ENCODE measurements around the gene GRPEL2. TPM values are rescaled to one million over a fixed set of nuclear protein-coding genes. Genes with fewer than 3 reads are reported as not detected.

The GRPEL2 gene
- total and polyA plus RNA-seq, 7 donors: 2.5 to 16.3 (median 8.8) TPM

DNA sequence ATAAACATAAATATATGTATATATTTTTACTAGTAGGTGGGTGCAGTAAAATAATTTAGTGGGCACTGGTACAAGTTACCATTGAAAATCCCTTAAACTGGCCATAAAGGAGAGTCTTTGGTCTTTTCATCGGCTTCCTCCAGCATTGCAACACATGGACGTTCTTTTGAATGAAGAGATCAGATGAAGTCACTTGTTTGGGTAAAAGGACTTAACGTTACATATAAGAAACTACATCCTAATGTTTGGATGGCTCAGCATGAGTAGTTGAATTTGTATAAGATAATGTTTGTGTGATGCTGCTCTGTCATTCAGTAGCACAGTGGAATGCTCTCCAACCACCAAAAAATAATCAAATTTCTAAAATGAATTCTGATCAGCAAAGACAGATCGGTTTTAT, 42.1 kb upstream of the GRPEL2 start:
- Histone ChIP-seq H3K27me3 (no peaks in the 10 kb centered on the region), H3K4me3 (no peak overlapping the region), H3K27ac (no peak overlapping the region), H3K4me1 (no peaks in the 10 kb centered on the region), H3K36me3 (no peaks in the 10 kb centered on the region), H3K9me3 (no peaks in the 10 kb centered on the region)
- intact Hi-C loops (cut with DNase I): no loop called here
- TF ChIP-seq, protein P1, sequence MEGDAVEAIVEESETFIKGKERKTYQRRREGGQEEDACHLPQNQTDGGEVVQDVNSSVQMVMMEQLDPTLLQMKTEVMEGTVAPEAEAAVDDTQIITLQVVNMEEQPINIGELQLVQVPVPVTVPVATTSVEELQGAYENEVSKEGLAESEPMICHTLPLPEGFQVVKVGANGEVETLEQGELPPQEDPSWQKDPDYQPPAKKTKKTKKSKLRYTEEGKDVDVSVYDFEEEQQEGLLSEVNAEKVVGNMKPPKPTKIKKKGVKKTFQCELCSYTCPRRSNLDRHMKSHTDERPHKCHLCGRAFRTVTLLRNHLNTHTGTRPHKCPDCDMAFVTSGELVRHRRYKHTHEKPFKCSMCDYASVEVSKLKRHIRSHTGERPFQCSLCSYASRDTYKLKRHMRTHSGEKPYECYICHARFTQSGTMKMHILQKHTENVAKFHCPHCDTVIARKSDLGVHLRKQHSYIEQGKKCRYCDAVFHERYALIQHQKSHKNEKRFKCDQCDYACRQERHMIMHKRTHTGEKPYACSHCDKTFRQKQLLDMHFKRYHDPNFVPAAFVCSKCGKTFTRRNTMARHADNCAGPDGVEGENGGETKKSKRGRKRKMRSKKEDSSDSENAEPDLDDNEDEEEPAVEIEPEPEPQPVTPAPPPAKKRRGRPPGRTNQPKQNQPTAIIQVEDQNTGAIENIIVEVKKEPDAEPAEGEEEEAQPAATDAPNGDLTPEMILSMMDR (IDR thresholded peaks at IDR 0.05): no peak
- TF ChIP-seq EP300 (IDR thresholded peaks at IDR 0.05) (no peak), POLR2AphosphoS5 (IDR thresholded peaks at IDR 0.05) (no peak), POLR2A (IDR thresholded peaks at IDR 0.05) (no peak)
- 80 to 89% methylated on average over 4 of the region's 4 CpGs for WGBS, 2 donors
- no peak for DNase-seq

GRCh38 chr5:149304195-149305078, 40.9 kb upstream of the GRPEL2 start:
- Histone ChIP-seq H3K27ac (peak overlapping the region in 1 of 4 donors; percentile 20), H3K27me3 (no peaks in the 10 kb centered on the region), H3K36me3 (no peaks in the 10 kb centered on the region), H3K4me1 (no peaks in the 10 kb centered on the region), H3K9me3 (no peaks in the 10 kb centered on the region), H3K4me3 (no peak overlapping the region)
- no peak for DNase-seq
- intact Hi-C loops (cut with DNase I): no loop called here
- 81 to 84% methylated on average over 11 of the region's 11 CpGs for WGBS, 2 donors
- no peak for TF ChIP-seq EP300 (IDR thresholded peaks at IDR 0.05)
- no peak for TF ChIP-seq POLR2AphosphoS5 (IDR thresholded peaks at IDR 0.05)
- TF ChIP-seq, protein P1 (IDR thresholded peaks at IDR 0.05): no peak
- TF ChIP-seq POLR2A (IDR thresholded peaks at IDR 0.05): no peak

- DNase-seq: no peak
- no peak for TF ChIP-seq EP300 (IDR thresholded peaks at IDR 0.05)
- TF ChIP-seq POLR2AphosphoS5 (IDR thresholded peaks at IDR 0.05): no peak
- TF ChIP-seq, protein P1 (IDR thresholded peaks at IDR 0.05): no peak
- no peak for TF ChIP-seq POLR2A (IDR thresholded peaks at IDR 0.05)
- Histone ChIP-seq H3K4me3 (no peak overlapping the region), H3K9me3 (no peaks in the 10 kb centered on the region), H3K4me1 (no peaks in the 10 kb centered on the region), H3K36me3 (no peaks in the 10 kb centered on the region), H3K27me3 (no peaks in the 10 kb centered on the region), H3K27ac (no peak overlapping the region)
- intact Hi-C loops (cut with DNase I): no loop called here
- WGBS, 2 donors: 81 to 88% methylated on average over 6 of the region's 6 CpGs
Measured at GRCh38 chr5:149309354-149309753, 35.9 kb upstream of the GRPEL2 start.

- Histone ChIP-seq H3K27me3 (no peaks in the 10 kb centered on the region), H3K36me3 (no peaks in the 10 kb centered on the region), H3K4me1 (no peaks in the 10 kb centered on the region), H3K27ac (no peak overlapping the region), H3K4me3 (no peak overlapping the region), H3K9me3 (no peaks in the 10 kb centered on the region)
- no peak for DNase-seq
- intact Hi-C loops (cut with DNase I): no loop called here
- 91 to 93% methylated on average over 4 of the region's 4 CpGs for WGBS, 2 donors
- TF ChIP-seq POLR2A (IDR thresholded peaks at IDR 0.05): no peak
- TF ChIP-seq EP300 (IDR thresholded peaks at IDR 0.05): no peak
- TF ChIP-seq, protein P1 (IDR thresholded peaks at IDR 0.05): no peak
- no peak for TF ChIP-seq POLR2AphosphoS5 (IDR thresholded peaks at IDR 0.05)
Measured at GRCh38 chr5:149310488-149310887, 34.8 kb upstream of the GRPEL2 start.

All from sigmoid colon (tissue), 7 donors.